Upper lobe of left lung (tissue), 4 donors: ENCODE results near the gene IL6ST.

Experiments
- POLR2A ChIP-seq, 4 donors: fragments of 450-650 bp; IDR thresholded peaks; one replicate each; pipeline ENCODE4 v1.5.1; 2016 to 2017; ENCODE audit warnings: antibody characterized with exemption in 4 of 4, mild to moderate bottlenecking in 2 of 4
- POLR2AphosphoS5 ChIP-seq, 2 donors: sonication (generic); formaldehyde crosslinking; IDR thresholded peaks; one replicate each; pipeline ENCODE4 v1.5.1; 2017; ENCODE audit warnings: antibody characterized with exemption in 2 of 2
- TF ChIP-seq, protein P1 (sequence below), 6 experiments: fragments of 450-650 bp in 4 of 6; fragments of 200-600 bp in 2 of 6; sonication (generic) in 2 of 6; IDR thresholded peaks; one replicate each; pipeline ENCODE4 v1.5.1; 2016 to 2019; ENCODE audit warnings: antibody characterized with exemption in 6 of 6

DNA sequence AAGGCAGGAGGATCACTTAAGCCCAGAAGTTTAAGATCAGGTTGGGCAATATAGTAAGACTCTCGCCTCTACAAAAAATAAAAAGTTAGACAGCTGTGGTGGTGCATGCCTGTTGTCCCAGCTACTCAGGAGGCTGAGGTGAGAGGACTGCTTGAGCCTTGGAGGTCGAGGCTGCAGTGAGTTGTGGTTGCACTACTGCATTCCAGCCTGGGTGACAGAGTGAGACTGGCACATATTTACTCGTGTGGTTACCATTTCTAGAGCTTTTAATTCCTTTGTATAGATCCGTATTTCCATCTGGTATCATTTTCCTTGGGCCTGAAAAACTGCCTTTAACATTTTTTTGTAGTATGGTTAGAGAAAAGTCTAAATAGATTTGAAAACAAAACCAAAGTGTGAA lies 7.8 kb downstream of the IL6ST start:
- TF ChIP-seq, protein P1, sequence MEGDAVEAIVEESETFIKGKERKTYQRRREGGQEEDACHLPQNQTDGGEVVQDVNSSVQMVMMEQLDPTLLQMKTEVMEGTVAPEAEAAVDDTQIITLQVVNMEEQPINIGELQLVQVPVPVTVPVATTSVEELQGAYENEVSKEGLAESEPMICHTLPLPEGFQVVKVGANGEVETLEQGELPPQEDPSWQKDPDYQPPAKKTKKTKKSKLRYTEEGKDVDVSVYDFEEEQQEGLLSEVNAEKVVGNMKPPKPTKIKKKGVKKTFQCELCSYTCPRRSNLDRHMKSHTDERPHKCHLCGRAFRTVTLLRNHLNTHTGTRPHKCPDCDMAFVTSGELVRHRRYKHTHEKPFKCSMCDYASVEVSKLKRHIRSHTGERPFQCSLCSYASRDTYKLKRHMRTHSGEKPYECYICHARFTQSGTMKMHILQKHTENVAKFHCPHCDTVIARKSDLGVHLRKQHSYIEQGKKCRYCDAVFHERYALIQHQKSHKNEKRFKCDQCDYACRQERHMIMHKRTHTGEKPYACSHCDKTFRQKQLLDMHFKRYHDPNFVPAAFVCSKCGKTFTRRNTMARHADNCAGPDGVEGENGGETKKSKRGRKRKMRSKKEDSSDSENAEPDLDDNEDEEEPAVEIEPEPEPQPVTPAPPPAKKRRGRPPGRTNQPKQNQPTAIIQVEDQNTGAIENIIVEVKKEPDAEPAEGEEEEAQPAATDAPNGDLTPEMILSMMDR (IDR thresholded peaks at IDR 0.05): no peak
- no peak for TF ChIP-seq POLR2A (IDR thresholded peaks at IDR 0.05)
- TF ChIP-seq POLR2AphosphoS5 (IDR thresholded peaks at IDR 0.05): no peak
